IPS DF 6.9 (cell line): ENCODE measurements around the gene NUDT7.
A peak's percentile ranks its signal among the peaks of the same experiment; 100 is the strongest.

Experiments
- DNase-seq: peaks from one replicate; pipeline ENCODE4 v3.0.0-alpha.2; 2013; ENCODE audit warnings: low read depth, low spot score
- H3K27ac ChIP-seq: one replicate; pipeline ENCODE4 v1.5.1; 2013; ENCODE audit warnings: low read length, control low read depth
- H3K27me3 ChIP-seq: 2 replicates; pipeline ENCODE4 v1.6.1; 2013; ENCODE audit warnings: mild to moderate bottlenecking, low read length; ENCODE audit not compliant: control insufficient read depth, insufficient read depth
- H3K36me3 ChIP-seq: 2 replicates; pipeline ENCODE4 v1.6.1; 2013; ENCODE audit warnings: low read length; ENCODE audit not compliant: control insufficient read depth, insufficient read depth
- H3K4me1 ChIP-seq: 2 replicates; pipeline ENCODE4 v1.6.1; 2013; ENCODE audit warnings: low read length; ENCODE audit not compliant: control insufficient read depth, insufficient read depth
- H3K4me3 ChIP-seq: 2 replicates; pipeline ENCODE4 v1.5.1; 2013; ENCODE audit warnings: mild to moderate bottlenecking, low read length
- H3K9me3 ChIP-seq: 2 replicates; pipeline ENCODE4 v1.6.1; 2013; ENCODE audit warnings: low read length, inconsistent platforms; ENCODE audit not compliant: control insufficient read depth, insufficient read depth
- WGBS: extraction: QIAGEN DNeasy Blood & Tissue Kit; methylation state at CpG from one replicate; pipeline ENCODE4 v1.1.7; 2013; ENCODE audit warnings: mixed read lengths, missing lambda C conversion rate; ENCODE audit not compliant: insufficient read length, insufficient coverage; 5-methylcytosine and 5-hydroxymethylcytosine counted together

Gene NUDT7

DNA sequence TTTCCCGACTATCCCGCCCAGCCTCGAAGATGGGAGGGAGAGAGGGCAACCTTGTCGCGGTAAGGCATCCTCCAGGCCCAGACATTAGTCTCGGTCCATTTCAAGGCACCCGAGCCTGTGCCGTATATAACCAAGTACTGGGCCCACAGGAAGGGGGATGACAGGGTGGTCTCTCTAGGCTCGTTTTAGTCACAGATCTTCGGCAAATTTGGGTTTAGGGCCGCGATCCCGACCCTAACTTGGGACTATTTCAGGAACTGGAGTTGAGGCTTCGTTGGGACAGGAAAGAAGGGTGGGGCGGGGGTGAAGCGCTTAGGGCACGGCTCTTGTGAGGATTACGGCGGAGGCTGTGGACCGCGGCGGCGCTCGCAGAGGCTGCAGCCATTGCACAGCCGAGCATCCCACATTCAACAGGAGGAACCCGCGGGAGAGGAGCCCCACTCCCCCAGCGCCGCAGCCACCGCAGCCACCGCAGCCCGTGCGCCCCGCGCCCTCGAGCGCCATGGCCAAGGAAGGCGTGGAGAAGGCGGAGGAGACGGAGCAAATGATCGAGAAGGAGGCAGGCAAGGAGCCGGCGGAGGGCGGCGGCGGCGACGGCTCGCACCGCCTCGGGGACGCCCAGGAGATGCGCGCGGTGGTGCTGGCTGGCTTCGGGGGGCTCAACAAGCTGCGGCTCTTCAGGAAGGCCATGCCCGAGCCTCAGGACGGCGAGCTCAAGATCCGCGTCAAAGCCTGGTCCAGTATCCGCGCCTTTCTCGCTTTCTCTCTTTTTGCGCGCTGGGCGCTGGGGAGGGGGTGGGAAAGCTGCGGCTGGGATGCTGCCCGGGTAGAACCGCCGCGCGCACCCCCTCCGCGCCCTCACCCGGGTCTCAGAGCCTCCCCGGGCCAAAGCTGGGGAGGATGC is 66.1 kb downstream of the NUDT7 start, which contains the start of gene VAT1L:
Gene VAT1L, plus strand, starts transcription at position 384 of the 904 bp plus-strand sequence. Its CDS starts 119 bp downstream, at position 503.
- no peak for DNase-seq
- no peaks in the 10 kb centered on the region for H3K4me1 ChIP-seq
- H3K9me3 ChIP-seq: no peaks in the 10 kb centered on the region
- H3K27me3 ChIP-seq: peaks cover 8% of the 10 kb centered on the region; the same call in 1 of the 2 replicates
- WGBS: no CpG with 5 or more reads among the region's 78 CpGs
- H3K4me3 ChIP-seq: peak within 1 kb of the TSS; percentile 83
- no peak within 1 kb of the TSS for H3K27ac ChIP-seq
- no peaks in the 10 kb centered on the region for H3K36me3 ChIP-seq

DNA sequence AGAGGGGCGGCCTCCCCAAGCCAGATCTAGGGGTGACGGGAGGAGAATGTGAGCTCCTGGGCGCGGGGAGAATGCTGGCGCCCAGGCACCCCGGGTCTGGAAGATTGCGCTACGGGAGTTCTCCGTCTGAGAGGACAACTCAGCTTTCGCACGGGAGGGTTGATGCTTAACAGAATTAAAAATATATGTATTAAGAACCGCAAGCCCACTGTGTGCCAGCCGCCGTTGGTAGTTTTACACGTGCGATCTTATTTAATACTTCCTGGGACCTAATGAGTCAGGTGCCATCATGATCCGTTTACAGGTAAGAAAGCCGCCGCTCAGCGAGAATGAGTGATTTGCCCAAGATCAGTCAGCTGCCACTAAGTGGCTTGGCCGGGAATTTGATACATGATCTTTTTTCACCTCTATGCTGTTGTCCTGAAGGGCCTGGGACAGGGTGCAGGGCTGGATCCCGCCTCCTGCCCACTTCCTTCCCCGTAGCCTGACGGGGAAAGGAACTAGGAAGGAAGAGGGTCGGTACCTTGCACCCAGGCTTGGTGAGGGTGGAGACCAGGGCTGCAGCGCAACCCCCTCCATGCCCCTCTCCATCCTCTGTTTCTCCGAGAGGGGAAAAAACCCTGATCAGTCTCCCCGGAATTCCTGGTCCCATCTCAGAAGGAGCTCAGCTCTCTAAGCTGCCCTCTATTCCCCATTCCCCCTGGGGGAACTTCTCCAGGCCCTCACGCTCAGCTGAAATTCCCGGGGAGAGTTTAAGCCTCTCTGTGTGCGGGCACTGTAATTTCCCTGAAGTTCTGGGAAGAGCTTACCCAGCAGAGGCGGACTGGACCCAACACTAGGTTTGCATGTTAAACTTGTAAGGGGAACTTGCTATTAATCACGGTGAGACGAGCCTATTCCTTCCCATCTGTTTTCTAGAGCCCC is 67.0 kb downstream of the NUDT7 start:
- no peaks in the 10 kb centered on the region for H3K9me3 ChIP-seq
- no peak overlapping the region for H3K27ac ChIP-seq
- H3K4me3 ChIP-seq: peak overlapping the region; percentile 83; the same call in 1 of the 2 replicates
- H3K4me1 ChIP-seq: no peaks in the 10 kb centered on the region
- no CpG with 5 or more reads among the region's 34 CpGs for WGBS
- no peak for DNase-seq
- H3K36me3 ChIP-seq: no peaks in the 10 kb centered on the region
- H3K27me3 ChIP-seq: peaks cover 8% of the 10 kb centered on the region; the same call in 1 of the 2 replicates

DNA sequence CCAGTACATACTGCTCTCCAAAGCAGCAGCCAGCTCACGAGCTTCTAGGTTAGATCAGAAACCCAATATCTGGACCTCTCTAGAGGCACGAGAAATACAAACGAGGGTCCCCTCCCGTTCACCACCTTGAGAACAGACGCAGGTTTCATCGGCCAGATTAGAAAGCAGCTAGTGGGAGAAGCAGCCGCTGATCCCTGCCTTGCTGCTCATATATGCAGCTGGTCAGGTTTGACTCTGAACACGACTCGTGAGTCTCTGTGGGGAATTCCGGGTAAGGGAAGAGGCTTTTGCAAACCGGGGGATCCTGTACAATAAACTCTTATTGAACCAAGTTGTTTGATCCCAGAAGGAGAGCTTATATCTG is 67.7 kb downstream of the NUDT7 start:
- Histone ChIP-seq H3K27me3 (peaks cover 8% of the 10 kb centered on the region; the same call in 1 of the 2 replicates), H3K4me3 (peak overlapping the region; percentile 83; the same call in 1 of the 2 replicates), H3K9me3 (no peaks in the 10 kb centered on the region), H3K27ac (no peak overlapping the region), H3K4me1 (no peaks in the 10 kb centered on the region), H3K36me3 (no peaks in the 10 kb centered on the region)
- WGBS: no CpG with 5 or more reads among the region's 11 CpGs
- no peak for DNase-seq

DNA sequence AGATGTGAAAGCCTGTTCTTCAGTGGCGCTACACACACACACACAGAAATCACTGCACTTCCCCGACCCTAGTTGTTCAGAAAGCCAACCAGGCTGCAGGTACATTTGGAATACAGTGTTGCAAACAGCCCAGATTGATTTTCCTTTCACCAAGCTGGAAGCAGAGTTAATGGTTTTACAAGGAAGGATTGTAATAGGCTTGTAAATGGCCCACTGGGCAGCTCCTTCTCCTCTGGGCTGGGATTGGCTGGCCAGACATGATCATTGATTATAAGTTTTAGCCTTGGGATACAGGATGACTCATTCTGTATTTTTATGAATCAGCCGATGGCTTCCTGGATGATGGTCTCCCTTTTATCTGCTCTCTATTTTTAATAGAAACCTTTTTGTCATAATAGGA is 68.6 kb downstream of the NUDT7 start:
- no CpG with 5 or more reads among the region's 3 CpGs for WGBS
- DNase-seq: no peak
- Histone ChIP-seq H3K4me1 (no peaks in the 10 kb centered on the region), H3K4me3 (no peak overlapping the region), H3K27me3 (peaks cover 8% of the 10 kb centered on the region; the same call in 1 of the 2 replicates), H3K9me3 (no peaks in the 10 kb centered on the region), H3K36me3 (no peaks in the 10 kb centered on the region), H3K27ac (no peak overlapping the region)
